Activated naive CD4-positive, alpha-beta T cell treated with anti-CD3 and anti-CD28 coated beads, Interleukin-2, amount 50 U/mL, for 72 hours (primary cell): ENCODE results near the gene IMMP1L. TPM values are rescaled to one million over a fixed set of nuclear protein-coding genes. Genes with fewer than 3 reads are reported as not detected.
A peak's percentile ranks its signal among the peaks of the same experiment; 100 is the strongest.
"Not testable (repeated sequence)": the region's sequence is repeated elsewhere in the genome, so short reads cannot be mapped to it uniquely, and the experiment has no call there.

Experiments
- ATAC-seq, 2 donors: fragments of 150-1000 bp; cut with Tn5 transposase; 2 replicates each; pipeline ENCODE4 v1.10.0; 2021; ENCODE audit warnings: mild to moderate bottlenecking in 2 of 2, moderate library complexity in 2 of 2
- DNase-seq, 2 donors: peaks; one replicate each; pipeline ENCODE4 v3.0.0; 2021 to 2022; ENCODE audit warnings: low spot score in 2 of 2
- H3K27ac Mint-ChIP-seq, 2 donors: one replicate each; pipeline ENCODE4 v1.8.0; 2022; ENCODE audit warnings: mild to moderate bottlenecking in 2 of 2, mixed read lengths in 2 of 2
- H3K36me3 Mint-ChIP-seq, 2 donors: one replicate each; pipeline ENCODE4 v1.8.0; 2022; ENCODE audit warnings: mixed read lengths in 2 of 2
- H3K9me3 Mint-ChIP-seq, 2 donors: one replicate each; pipeline ENCODE4 v1.8.0; 2022; ENCODE audit warnings: mixed read lengths in 2 of 2
- total RNA-seq, 2 donors: library from RNA; stranded (reverse); gene quantifications; one replicate each; pipeline ENCODE4 v1.2.3, GENCODE V29; 2022

The IMMP1L gene, protein sequence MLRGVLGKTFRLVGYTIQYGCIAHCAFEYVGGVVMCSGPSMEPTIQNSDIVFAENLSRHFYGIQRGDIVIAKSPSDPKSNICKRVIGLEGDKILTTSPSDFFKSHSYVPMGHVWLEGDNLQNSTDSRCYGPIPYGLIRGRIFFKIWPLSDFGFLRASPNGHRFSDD
- 10 to 100 TPM; 20.9 to 22.5 TPM for total RNA-seq

DNA sequence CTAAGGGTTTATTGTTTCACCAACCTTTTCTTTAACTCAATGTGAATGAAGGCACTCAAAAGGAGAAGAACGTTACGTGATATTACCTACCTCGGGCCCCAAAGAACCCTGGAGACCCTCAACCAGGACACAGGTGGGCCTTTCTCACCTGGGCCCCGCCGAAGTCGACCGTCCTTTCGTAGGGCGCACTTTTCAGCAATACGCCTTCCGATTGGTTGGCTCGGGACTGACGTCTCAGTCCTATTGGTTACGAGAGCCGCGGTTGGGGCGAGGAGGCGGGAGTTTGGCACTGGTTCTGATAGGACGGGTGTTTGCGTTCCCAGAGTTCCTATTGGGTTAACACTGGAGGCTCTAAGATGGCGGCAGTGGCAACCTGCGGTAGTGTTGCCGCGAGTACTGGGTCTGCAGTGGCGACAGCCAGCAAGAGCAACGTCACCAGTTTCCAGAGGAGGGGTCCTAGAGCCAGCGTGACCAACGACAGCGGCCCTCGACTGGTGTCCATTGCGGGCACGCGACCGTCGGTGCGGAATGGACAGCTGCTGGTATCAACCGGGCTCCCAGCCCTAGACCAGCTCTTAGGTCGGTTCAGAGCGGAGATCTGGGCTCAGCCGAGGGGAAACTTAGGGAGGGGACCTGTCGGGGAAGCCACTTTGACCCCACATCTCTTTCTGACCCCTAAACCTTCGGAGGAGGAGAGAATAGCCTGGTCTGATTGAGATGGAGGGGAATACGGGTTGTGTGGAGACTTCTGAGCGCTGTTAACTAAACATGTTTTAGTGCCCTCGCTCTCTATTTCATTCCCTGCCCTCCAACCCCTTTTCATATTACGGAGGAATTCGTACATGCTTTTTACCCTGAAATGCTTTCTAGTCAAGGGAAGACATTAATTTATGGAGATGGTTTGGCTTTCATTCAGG lies at the start of gene IMMP1L, which contains the start of gene ELP4:
IMMP1L (minus strand) TSS at position 194 of the 917 bp plus-strand sequence. CDS start 46,346 bp downstream, outside the sequence.
ELP4 (plus strand) TSS at position 339 of the 917 bp plus-strand sequence; CDS start at position 357, 18 bp downstream.
- Mint-ChIP-seq H3K27ac (peak within 1 kb of the TSS; percentile 98), H3K36me3 (peaks cover 7 to 22% of the 10 kb centered on the region in 2 donors), H3K9me3 (no peaks in the 10 kb centered on the region)
- peak; percentile 86 to 95 for DNase-seq
- ATAC-seq, result peak; percentile 99 to 100

- Mint-ChIP-seq H3K27ac (no peak overlapping the region), H3K36me3 (peaks cover 0 to 2% of the 10 kb centered on the region in 2 donors), H3K9me3 (no peaks in the 10 kb centered on the region)
- DNase-seq, result no peak
- ATAC-seq, result no peak
Measured at GRCh38 chr11:31558001-31558400, 48.6 kb upstream of the IMMP1L start.

DNA sequence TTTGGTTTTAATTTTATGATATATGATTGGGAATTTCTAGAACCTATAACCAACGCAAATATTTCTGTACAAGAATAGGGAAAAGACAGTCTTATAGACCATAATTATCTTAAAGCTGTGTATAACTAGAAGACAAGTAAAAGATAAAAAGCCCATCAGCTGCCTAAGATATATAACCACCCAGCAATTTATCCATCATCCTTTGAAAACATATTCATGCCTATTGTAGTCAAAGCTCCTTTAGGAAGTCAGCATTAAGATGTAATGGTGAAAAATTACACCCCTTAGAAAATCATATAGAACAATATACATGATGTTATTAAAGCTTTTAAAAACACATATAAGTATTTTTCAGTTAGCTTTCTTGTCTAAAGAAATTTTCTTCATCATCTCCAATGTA lies 46.5 kb upstream of the IMMP1L start:
- DNase-seq (no peak), ATAC-seq (no peak)
- Mint-ChIP-seq H3K9me3 (no peaks in the 10 kb centered on the region), H3K36me3 (no peaks in the 10 kb centered on the region), H3K27ac (no peak overlapping the region)

DNA sequence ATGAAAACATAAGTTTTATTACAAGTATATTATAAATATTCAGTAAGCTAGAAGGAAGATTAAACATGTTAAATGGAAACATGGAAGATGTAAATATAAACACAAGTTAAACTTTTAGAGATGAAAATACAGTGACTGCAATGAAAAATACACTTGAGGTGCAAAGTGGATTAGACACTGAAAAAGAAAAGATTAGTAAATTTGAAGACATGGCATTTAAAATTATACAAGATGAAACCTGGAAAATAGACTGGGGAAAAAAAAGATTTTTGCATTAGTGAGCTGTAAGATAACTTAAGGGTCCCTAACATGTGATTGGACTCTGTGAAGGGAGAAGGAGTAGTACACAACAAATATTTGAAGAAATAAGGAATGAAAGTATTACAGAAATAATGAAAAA lies 33.4 kb upstream of the IMMP1L start:
- H3K9me3 Mint-ChIP-seq, result peaks cover 5 to 19% of the 10 kb centered on the region in 2 donors
- no peak for DNase-seq
- no peak overlapping the region for H3K27ac Mint-ChIP-seq
- ATAC-seq, result no peak
- H3K36me3 Mint-ChIP-seq, result peaks cover 23 to 28% of the 10 kb centered on the region in 2 donors

- Mint-ChIP-seq H3K36me3 (no peaks in the 10 kb centered on the region), H3K9me3 (no peaks in the 10 kb centered on the region), H3K27ac (no peak overlapping the region)
- DNase-seq, result no peak
- ATAC-seq, result no peak
Measured at GRCh38 chr11:31535479-31535878, 26.1 kb upstream of the IMMP1L start.

- no peak for DNase-seq
- no peak overlapping the region for H3K27ac Mint-ChIP-seq
- H3K9me3 Mint-ChIP-seq, result no peaks in the 10 kb centered on the region
- ATAC-seq, result no peak
- no peaks in the 10 kb centered on the region for H3K36me3 Mint-ChIP-seq
Measured at GRCh38 chr11:31531293-31531692, 21.9 kb upstream of the IMMP1L start.

- DNase-seq, result no peak
- no peaks in the 10 kb centered on the region for H3K9me3 Mint-ChIP-seq
- H3K27ac Mint-ChIP-seq, result no peak overlapping the region
- no peak for ATAC-seq
- peaks cover 0 to under 1% of the 10 kb centered on the region in 2 donors for H3K36me3 Mint-ChIP-seq
Measured at GRCh38 chr11:31529701-31530100, 20.3 kb upstream of the IMMP1L start.

GRCh38 chr11:31529189-31529588 lies 19.8 kb upstream of the IMMP1L start:
- Mint-ChIP-seq H3K9me3 (no peaks in the 10 kb centered on the region), H3K27ac (no peak overlapping the region)

GRCh38 chr11:31521497-31522150 lies 12.2 kb upstream of the IMMP1L start:
- Mint-ChIP-seq H3K9me3 (no peaks in the 10 kb centered on the region), H3K27ac (no peak overlapping the region), H3K36me3 (peaks cover 0 to 5% of the 10 kb centered on the region in 2 donors)
- no peak for ATAC-seq
- DNase-seq, result no peak

More at GRCh38 chr11:31529189-31529588, 19.8 kb upstream of the IMMP1L start:
- peaks cover 0 to 5% of the 10 kb centered on the region in 2 donors for H3K36me3 Mint-ChIP-seq
- DNase-seq (no peak), ATAC-seq (no peak)

DNA sequence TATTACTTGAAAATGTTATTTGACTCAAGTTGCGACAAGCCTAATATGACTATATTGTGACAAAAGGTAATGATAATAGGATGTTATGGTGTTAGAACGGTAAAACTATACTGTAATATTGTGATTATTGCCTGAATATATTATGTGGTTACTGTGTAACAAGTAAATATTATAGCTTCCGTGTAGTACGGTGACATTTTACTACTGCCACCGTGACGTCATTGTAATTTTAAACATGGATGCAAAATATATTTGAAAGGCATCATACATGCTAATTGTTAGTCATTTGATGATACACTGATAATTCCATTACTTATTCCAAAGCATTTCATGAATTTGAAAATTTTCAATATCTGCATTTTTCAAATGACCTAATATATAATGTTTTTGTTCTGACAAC lies 2.7 kb upstream of the IMMP1L start:
- H3K36me3 Mint-ChIP-seq, result peaks cover 7 to 14% of the 10 kb centered on the region in 2 donors
- ATAC-seq (no peak), DNase-seq (no peak)
- H3K27ac Mint-ChIP-seq, result no peak overlapping the region
- H3K9me3 Mint-ChIP-seq, result no peaks in the 10 kb centered on the region

DNA sequence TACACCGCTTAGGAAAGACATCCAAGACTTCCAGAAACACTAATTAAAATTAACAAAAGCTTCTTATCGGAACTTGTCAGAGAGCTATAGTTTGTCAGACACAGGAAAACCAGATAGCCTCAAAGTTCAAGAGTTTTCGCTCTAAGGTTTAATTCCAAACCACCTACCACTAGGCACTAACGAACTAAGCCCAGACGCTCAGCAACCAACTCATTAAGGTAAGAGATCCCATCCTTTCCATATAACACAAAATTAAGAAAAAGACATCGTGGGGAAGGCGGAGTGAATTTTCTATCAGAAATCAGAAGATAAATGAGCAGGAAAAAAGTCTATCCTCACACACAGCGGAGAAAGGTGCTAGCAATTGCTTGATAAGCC lies 382 bp downstream of the IMMP1L start:
- Mint-ChIP-seq H3K27ac (peak overlapping the region; percentile 98), H3K36me3 (peaks cover 7 to 22% of the 10 kb centered on the region in 2 donors), H3K9me3 (no peaks in the 10 kb centered on the region)
- no peak for DNase-seq
- peak; percentile 5 to 7 for ATAC-seq

- no peak for DNase-seq
- ATAC-seq, result no peak
- Mint-ChIP-seq H3K36me3 (peaks cover 9 to 12% of the 10 kb centered on the region in 2 donors), H3K9me3 (no peaks in the 10 kb centered on the region), H3K27ac (no peak overlapping the region)
Measured at GRCh38 chr11:31500560-31500959, 8.9 kb downstream of the IMMP1L start.

DNA sequence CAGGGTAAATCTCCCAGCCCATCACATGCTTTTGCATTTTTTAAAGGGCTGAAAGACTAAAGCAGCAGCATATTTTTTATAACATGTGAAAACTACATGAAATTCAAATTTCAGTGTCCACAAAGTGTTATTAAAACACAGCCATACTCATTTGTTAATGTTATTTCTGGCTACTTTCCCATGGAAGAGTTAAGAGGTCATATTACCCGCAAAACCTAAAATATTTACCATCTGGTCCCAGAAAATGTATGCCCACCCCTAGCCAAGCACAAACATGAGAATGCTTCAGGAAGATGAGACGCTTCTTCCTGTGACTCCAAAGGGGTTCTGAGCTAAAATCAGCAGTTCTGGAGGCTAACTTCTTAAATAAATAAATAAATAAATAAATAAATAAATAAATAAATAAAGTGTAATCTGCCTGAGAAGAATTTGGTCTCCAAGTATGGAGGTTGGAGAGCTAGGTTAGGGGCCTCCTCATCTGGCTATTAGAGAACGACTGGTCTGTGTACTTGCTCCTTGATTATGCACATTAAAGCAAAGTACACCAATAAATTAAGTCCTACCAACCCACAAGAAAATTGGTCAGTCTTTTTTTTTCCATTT lies 9.7 kb downstream of the IMMP1L start:
- no peak overlapping the region for H3K27ac Mint-ChIP-seq
- no peak for ATAC-seq

GRCh38 chr11:31493762-31494161 lies 15.7 kb downstream of the IMMP1L start:
- H3K36me3 Mint-ChIP-seq, result peaks cover 32 to 46% of the 10 kb centered on the region in 2 donors
- H3K27ac Mint-ChIP-seq, result peak overlapping the region in 1 of 2 donors; percentile 33
- peaks cover 8 to 15% of the 10 kb centered on the region in 2 donors for H3K9me3 Mint-ChIP-seq
- not testable (repeated sequence) for DNase-seq, ATAC-seq

More for the DNA sequence above, 9.7 kb downstream of the IMMP1L start:
- Mint-ChIP-seq H3K9me3 (peaks cover 5 to 8% of the 10 kb centered on the region in 2 donors), H3K36me3 (peaks cover 10 to 21% of the 10 kb centered on the region in 2 donors)
- no peak for DNase-seq

GRCh38 chr11:31493235-31493634 lies 16.2 kb downstream of the IMMP1L start:
- H3K9me3 Mint-ChIP-seq, result peaks cover 8 to 15% of the 10 kb centered on the region in 2 donors

DNA sequence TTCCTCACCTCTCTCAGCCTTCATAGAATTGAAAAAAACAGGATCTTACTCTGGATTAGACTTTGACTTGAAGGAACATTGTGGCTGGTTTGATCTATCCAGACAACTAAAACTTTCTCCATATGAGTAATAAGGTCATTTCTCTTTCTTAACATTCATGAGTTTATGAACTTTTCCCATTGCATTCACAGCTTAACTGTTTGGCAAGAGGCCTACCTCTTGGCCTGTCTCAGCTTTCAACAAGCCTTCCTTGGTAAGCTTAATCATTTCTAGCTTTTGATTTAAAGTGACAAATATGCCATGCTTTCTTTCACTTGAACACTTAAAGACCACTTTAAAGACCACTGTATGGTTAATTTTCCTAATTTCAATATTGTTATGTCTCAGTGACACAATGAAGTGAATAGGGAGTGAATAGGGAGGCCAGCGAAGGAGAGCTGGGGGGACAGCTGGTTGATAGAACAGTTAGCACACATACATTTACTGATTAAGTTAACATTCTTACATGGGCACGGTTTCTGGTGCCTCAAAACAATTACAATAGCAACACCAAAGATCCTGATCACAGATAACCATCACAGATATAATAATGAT lies 17.0 kb downstream of the IMMP1L start:
- Mint-ChIP-seq H3K9me3 (peaks cover 8 to 15% of the 10 kb centered on the region in 2 donors), H3K36me3 (peaks cover 32 to 42% of the 10 kb centered on the region in 2 donors), H3K27ac (peak overlapping the region in 1 of 2 donors; percentile 13)
- DNase-seq (no peak), ATAC-seq (peak; percentile 71 to 76)

More at GRCh38 chr11:31493235-31493634, 16.2 kb downstream of the IMMP1L start:
- ATAC-seq (peak in 1 of 2 donors; percentile 72), DNase-seq (no peak)
- H3K36me3 Mint-ChIP-seq, result peaks cover 32 to 46% of the 10 kb centered on the region in 2 donors
- peak overlapping the region in 1 of 2 donors; percentile 33 for H3K27ac Mint-ChIP-seq
